Prostate gland (tissue), 2 donors: ENCODE results near the gene TDRD1. TPM values are rescaled to one million over a fixed set of nuclear protein-coding genes. Genes with fewer than 3 reads are reported as not detected.

Experiments
- DNase-seq: peaks from one replicate; pipeline ENCODE4 v3.0.0-alpha.2; 2019; ENCODE audit warnings: low spot score
- H3K27ac ChIP-seq, 2 donors: fragments of 200-600 bp; sonication (generic); 2 replicates each; pipeline ENCODE4 v1.5.1; 2017 to 2019
- H3K27me3 ChIP-seq: fragments of 200-600 bp; sonication (generic); replicated peaks from 2 replicates; pipeline ENCODE4 v1.5.1; 2019; ENCODE audit not compliant: insufficient read depth
- H3K36me3 ChIP-seq, 2 donors: fragments of 200-600 bp; sonication (generic); 1 replicate in 1 of 2; 2 replicates in 1 of 2; pipeline versions ENCODE4 v1.5.1 to v1.8.1; 2017 to 2019
- H3K4me1 ChIP-seq: fragments of 200-600 bp; sonication (generic); replicated peaks from 2 replicates; pipeline ENCODE4 v1.5.1; 2019
- H3K4me3 ChIP-seq, 2 donors: fragments of 200-600 bp; sonication (generic); 2 replicates each; pipeline ENCODE4 v1.5.1; 2017 to 2019
- H3K9me3 ChIP-seq: fragments of 200-600 bp; sonication (generic); 2 replicates; pipeline ENCODE4 v1.5.1; 2017
- CTCF ChIP-seq, 4 experiments: fragments of 200-600 bp in 2 of 4; fragments of 450-650 bp in 2 of 4; sonication (generic) in 2 of 4; IDR thresholded peaks; 1 replicate in 3 of 4; 2 replicates in 1 of 4; pipeline ENCODE4 v1.5.1; 2016 to 2019; ENCODE audit warnings: antibody characterized with exemption in 4 of 4, mild to moderate bottlenecking in 2 of 4, moderate library complexity in 2 of 4
- POLR2A ChIP-seq: fragments of 450-650 bp; IDR thresholded peaks from one replicate; pipeline ENCODE4 v1.6.1; 2016; ENCODE audit warnings: antibody characterized with exemption, mild to moderate bottlenecking
- POLR2AphosphoS5 ChIP-seq: sonication (generic); formaldehyde crosslinking; IDR thresholded peaks from one replicate; pipeline ENCODE4 v1.6.1; 2017; ENCODE audit warnings: antibody characterized with exemption
- WGBS: methylation state at CpG from one replicate; pipeline ENCODE4 v1.1.5; 2018; 5-methylcytosine and 5-hydroxymethylcytosine counted together
- intact Hi-C: fragments of 100-400 bp; cut with DNase I; formaldehyde crosslinking; loops from one replicate; pipeline ENCODE4 v1.14.2; 2022
- total RNA-seq, 2 donors: library from RNA; depleted of rRNA; stranded (reverse); fragments of >200 nt; gene quantifications; one replicate each; pipeline ENCODE4 v1.1.0, GENCODE V29; 2016

Gene TDRD1
- total RNA-seq, 2 donors from 2014 or later: 16.0 TPM; not detected in 1

- intact Hi-C loops: no loop called here
- Histone ChIP-seq H3K9me3 (no peaks in the 10 kb centered on the region), H3K4me1 (no peaks in the 10 kb centered on the region), H3K27ac (no peak overlapping the region), H3K36me3 (peaks cover 0 to 5% of the 10 kb centered on the region in 2 donors), H3K4me3 (no peak overlapping the region), H3K27me3 (no peaks in the 10 kb centered on the region)
- WGBS: 72% methylated on average over 2 of the region's 2 CpGs
- DNase-seq: no peak
- no peak for TF ChIP-seq CTCF (IDR thresholded peaks at IDR 0.05)
- TF ChIP-seq POLR2AphosphoS5: no peak
- TF ChIP-seq POLR2A: no peak
These were observed 21.2 kb upstream of the TDRD1 start for GRCh38 chr10:114157912-114158311.

DNA sequence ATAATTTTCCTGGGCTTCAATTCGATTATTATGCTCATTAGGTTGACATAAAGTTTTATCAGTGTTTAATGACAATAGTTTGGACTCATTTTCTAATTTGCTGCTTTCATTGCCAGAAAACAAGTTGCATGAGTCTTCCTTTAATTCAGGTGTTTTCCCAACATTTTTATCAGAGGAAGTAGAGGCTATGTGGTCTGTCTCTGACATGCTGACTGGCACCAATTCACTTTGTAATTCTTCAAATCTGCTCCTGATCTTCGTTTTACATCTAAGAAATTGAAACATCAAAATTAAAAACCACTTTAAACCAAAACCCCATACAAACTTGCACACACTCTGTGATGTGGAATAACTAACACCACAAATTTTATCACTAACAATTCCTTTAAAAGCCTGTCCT is 16.1 kb upstream of the TDRD1 start:
- peak overlapping the region; percentile 66 to 67 for H3K27ac ChIP-seq
- 27% methylated on average over 2 of the region's 2 CpGs for WGBS
- TF ChIP-seq POLR2AphosphoS5: no peak

DNA sequence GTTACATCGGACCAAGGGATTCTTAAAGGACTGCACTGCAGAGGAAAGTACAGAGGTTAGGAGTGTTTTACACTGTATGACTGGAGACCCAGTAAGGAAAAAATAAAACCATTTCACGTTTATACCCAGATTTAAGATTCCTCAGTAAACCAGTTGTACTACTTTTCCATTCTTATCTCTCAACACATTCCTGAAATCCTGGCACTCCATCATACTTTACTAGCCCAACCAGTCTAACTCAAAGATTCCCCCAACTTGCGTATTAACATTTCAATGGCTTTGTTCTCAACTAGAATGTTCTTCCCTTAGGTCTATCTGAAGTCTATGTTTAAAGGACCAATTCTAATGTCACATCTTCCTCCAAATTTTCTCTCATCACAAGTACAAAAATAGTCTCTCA is 13.1 kb upstream of the TDRD1 start:
- H3K4me1 ChIP-seq: no peaks in the 10 kb centered on the region
- no peaks in the 10 kb centered on the region for H3K27me3 ChIP-seq
- no peaks in the 10 kb centered on the region for H3K36me3 ChIP-seq
- WGBS: 41% methylated on average over 3 of the region's 3 CpGs
- peak; percentile 49 for DNase-seq
- intact Hi-C loops: no loop called here
- peak overlapping the region; percentile 66 to 74 for H3K27ac ChIP-seq
- no peak for TF ChIP-seq CTCF (IDR thresholded peaks at IDR 0.05)
- TF ChIP-seq POLR2AphosphoS5: peak; percentile 84
- no peak for TF ChIP-seq POLR2A
- H3K9me3 ChIP-seq: no peaks in the 10 kb centered on the region
- no peak overlapping the region for H3K4me3 ChIP-seq

More for the DNA sequence above, 16.1 kb upstream of the TDRD1 start:
- DNase-seq: no peak
- Histone ChIP-seq H3K9me3 (no peaks in the 10 kb centered on the region), H3K27me3 (no peaks in the 10 kb centered on the region), H3K4me3 (no peak overlapping the region), H3K4me1 (no peaks in the 10 kb centered on the region), H3K36me3 (no peaks in the 10 kb centered on the region)
- intact Hi-C loops: no loop called here

DNA sequence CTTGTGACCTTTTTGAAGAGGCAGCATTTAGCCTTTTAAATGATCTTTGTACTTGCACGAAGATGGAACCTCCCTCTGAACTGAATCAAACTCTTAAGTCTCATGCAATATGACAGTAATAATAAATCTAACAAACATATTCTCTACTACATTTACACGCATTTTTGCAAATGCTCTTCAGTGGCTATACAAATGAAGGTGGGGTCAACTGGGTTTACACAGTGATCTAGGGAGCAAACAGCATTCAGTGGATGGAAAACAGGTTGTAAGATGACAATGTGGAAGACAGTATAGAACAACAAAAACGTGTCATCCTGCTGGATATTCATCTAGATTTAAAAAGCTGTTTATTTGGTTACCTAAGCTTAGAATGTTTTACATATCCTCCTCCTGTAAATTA is 12.7 kb upstream of the TDRD1 start:
- H3K36me3 ChIP-seq: no peaks in the 10 kb centered on the region
- H3K27ac ChIP-seq: peak overlapping the region; percentile 66 to 74
- no peaks in the 10 kb centered on the region for H3K27me3 ChIP-seq
- WGBS: 29% methylated on average over 3 of the region's 3 CpGs
- no peak for TF ChIP-seq POLR2AphosphoS5
- TF ChIP-seq POLR2A: no peak
- no peaks in the 10 kb centered on the region for H3K9me3 ChIP-seq
- DNase-seq: no peak
- intact Hi-C loops: no loop called here
- H3K4me3 ChIP-seq: no peak overlapping the region
- peaks cover 2% of the 10 kb centered on the region for H3K4me1 ChIP-seq

DNA sequence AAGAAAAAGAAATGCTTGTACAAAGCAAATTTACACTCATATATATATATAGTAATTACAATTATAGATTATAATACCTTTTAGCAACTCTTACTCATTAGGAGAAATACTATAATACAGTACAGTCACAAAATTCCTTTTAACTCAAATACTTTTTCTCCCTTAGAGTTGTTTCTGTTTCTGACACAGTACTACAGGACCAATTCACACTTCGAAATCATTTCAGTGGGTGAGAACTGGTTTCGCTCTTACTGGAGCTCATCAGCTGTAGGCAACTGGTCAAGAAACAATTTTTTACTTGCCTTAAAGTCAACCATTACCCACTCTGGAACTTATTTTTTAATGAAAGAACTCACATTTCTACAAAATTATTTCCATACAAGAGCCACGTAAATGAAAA is 11.2 kb upstream of the TDRD1 start:
- WGBS: 97% methylated on average over 3 of the region's 3 CpGs
- H3K27ac ChIP-seq: no peak overlapping the region
- TF ChIP-seq POLR2A (no peak), CTCF (IDR thresholded peaks at IDR 0.05) (no peak), POLR2AphosphoS5 (no peak)
- H3K9me3 ChIP-seq: no peaks in the 10 kb centered on the region
- no peak overlapping the region for H3K4me3 ChIP-seq
- intact Hi-C loops: no loop called here
- DNase-seq: no peak
- H3K36me3 ChIP-seq: no peaks in the 10 kb centered on the region
- H3K27me3 ChIP-seq: no peaks in the 10 kb centered on the region
- H3K4me1 ChIP-seq: peaks cover 5% of the 10 kb centered on the region

- WGBS: 94% methylated on average over 3 of the region's 3 CpGs
- DNase-seq: no peak
- no peaks in the 10 kb centered on the region for H3K36me3 ChIP-seq
- no peaks in the 10 kb centered on the region for H3K9me3 ChIP-seq
- intact Hi-C loops: no loop called here
- H3K27ac ChIP-seq: no peak overlapping the region
- no peak for TF ChIP-seq CTCF (IDR thresholded peaks at IDR 0.05)
- H3K4me1 ChIP-seq: peaks cover 5% of the 10 kb centered on the region
- no peaks in the 10 kb centered on the region for H3K27me3 ChIP-seq
- H3K4me3 ChIP-seq: no peak overlapping the region
These were observed 10.6 kb upstream of the TDRD1 start for GRCh38 chr10:114168450-114169009.
